Gastroesophageal sphincter (tissue), 3 donors: ENCODE data around the gene NRP1.

Experiments
- CTCF ChIP-seq, 4 experiments: fragments of 200-600 bp in 2 of 4; fragments of 450-650 bp in 2 of 4; sonication (generic) in 1 of 4; IDR thresholded peaks; one replicate each; pipeline ENCODE4 v1.5.1; 2017 to 2019; ENCODE audit warnings: antibody characterized with exemption in 4 of 4, mild to moderate bottlenecking in 2 of 4, moderate library complexity in 2 of 4
- EP300 ChIP-seq: sonication (generic); formaldehyde crosslinking; IDR thresholded peaks from one replicate; pipeline ENCODE4 v1.6.1; 2017; ENCODE audit warnings: antibody characterized with exemption, mild to moderate bottlenecking
- POLR2A ChIP-seq, 2 donors: fragments of 450-650 bp; IDR thresholded peaks; one replicate each; pipeline ENCODE4 v1.6.1; 2017; ENCODE audit warnings: antibody characterized with exemption in 2 of 2, mild to moderate bottlenecking in 2 of 2, moderate library complexity in 1 of 2

- TF ChIP-seq POLR2A (IDR thresholded peaks at IDR 0.05) (no peak), EP300 (no peak), CTCF (IDR thresholded peaks at IDR 0.05) (no peak)
Observed at GRCh38 chr10:33320288-33320687, 14.2 kb downstream of the NRP1 start.
